HepG2 (cell line): Measurements from ENCODE around the gene CDR2L. TPM values are rescaled to one million over a fixed set of nuclear protein-coding genes. Genes with fewer than 3 reads are reported as not detected.

ENCODE experiments used
- ATF4 ChIP-seq, 2 experiments: fragments of 450-650 bp in 1 of 2; sonication (generic) in 1 of 2; formaldehyde crosslinking; IDR thresholded peaks; 2 replicates each; pipeline versions ENCODE4 v1.5.0 to v1.8.0; 2020 to 2022; ENCODE audit warnings: mild to moderate bottlenecking in 1 of 2, missing genetic modification reagents in 1 of 2
- ATM ChIP-seq: fragments of 450-650 bp; IDR thresholded peaks from 2 replicates; pipeline ENCODE4 v1.7.1; 2017; ENCODE audit warnings: mild to moderate bottlenecking, borderline replicate concordance
- E2F5 ChIP-seq: sonication (generic); formaldehyde crosslinking; conservative IDR thresholded peaks from 2 replicates; pipeline ENCODE4 v1.4.0; 2020; ENCODE audit warnings: missing genetic modification reagents
- ELF3 ChIP-seq: IDR thresholded peaks from 2 replicates; pipeline ENCODE4 v1.6.1; 2016; ENCODE audit warnings: missing genetic modification reagents, missing compliant biosample characterization
- ESRRA ChIP-seq: sonication (generic); formaldehyde crosslinking; IDR thresholded peaks from 2 replicates; pipeline ENCODE4 v1.5.1; 2020; ENCODE audit warnings: mild to moderate bottlenecking, low read depth, missing genetic modification reagents
- FOXK2 ChIP-seq: fragments of 450-650 bp; IDR thresholded peaks from 2 replicates; pipeline ENCODE4 v1.6.1; 2016
- IKZF1 ChIP-seq: fragments of 450-650 bp; IDR thresholded peaks from 2 replicates; pipeline ENCODE4 v1.7.1; 2016
- KDM6A ChIP-seq: IDR thresholded peaks from 2 replicates; pipeline ENCODE4 v1.6.1; 2016; ENCODE audit warnings: low read depth
- KLF9 ChIP-seq: IDR thresholded peaks from 2 replicates; pipeline ENCODE4 v1.6.1; 2016; ENCODE audit warnings: low read depth
- RCOR2 ChIP-seq: IDR thresholded peaks from 2 replicates; pipeline ENCODE4 v1.6.1; 2016; ENCODE audit warnings: missing biosample characterization, missing genetic modification reagents
- RORA ChIP-seq: sonication (generic); formaldehyde crosslinking; IDR thresholded peaks from 2 replicates; pipeline ENCODE4 v1.5.0; 2020; ENCODE audit warnings: mild to moderate bottlenecking, missing genetic modification reagents, moderate library complexity
- SUZ12 ChIP-seq: fragments of 150-350 bp; IDR thresholded peaks from 2 replicates; pipeline ENCODE4 v1.6.1; 2014; ENCODE audit warnings: low read depth, low read length
- ZBTB21 ChIP-seq: sonication (generic); formaldehyde crosslinking; IDR thresholded peaks from 2 replicates; pipeline ENCODE4 v1.4.0; 2020; ENCODE audit warnings: missing genetic modification reagents
- ZBTB38 ChIP-seq: sonication (generic); formaldehyde crosslinking; IDR thresholded peaks from 2 replicates; pipeline ENCODE4 v1.5.1; 2020; ENCODE audit warnings: mild to moderate bottlenecking, missing genetic modification reagents
- ZFP90 ChIP-seq: sonication (generic); formaldehyde crosslinking; IDR thresholded peaks from 2 replicates; pipeline ENCODE4 v1.8.0; 2022; ENCODE audit warnings: missing genetic modification reagents, mild to moderate bottlenecking, inconsistent platforms, borderline replicate concordance
- ZNF138 ChIP-seq: sonication (generic); formaldehyde crosslinking; IDR thresholded peaks from 2 replicates; pipeline ENCODE4 v1.5.0; 2020; ENCODE audit warnings: mild to moderate bottlenecking, low read depth, missing genetic modification reagents
- ZNF264 ChIP-seq: sonication (generic); formaldehyde crosslinking; IDR thresholded peaks from 2 replicates; pipeline ENCODE4 v1.4.0; 2020; ENCODE audit warnings: missing genetic modification reagents
- ZNF564 ChIP-seq: sonication (generic); formaldehyde crosslinking; IDR thresholded peaks from 2 replicates; pipeline ENCODE4 v1.8.1; 2023; ENCODE audit warnings: mild to moderate bottlenecking, missing genetic modification reagents
- ZNF597 ChIP-seq: sonication (generic); formaldehyde crosslinking; IDR thresholded peaks from 2 replicates; pipeline ENCODE4 v1.5.0; 2020; ENCODE audit warnings: missing genetic modification reagents
- ZNF709 ChIP-seq: sonication (generic); formaldehyde crosslinking; IDR thresholded peaks from 2 replicates; pipeline ENCODE4 v1.5.0; 2020; ENCODE audit warnings: mild to moderate bottlenecking, missing genetic modification reagents
- ZNF800 ChIP-seq: sonication (generic); formaldehyde crosslinking; IDR thresholded peaks from 2 replicates; pipeline ENCODE4 v1.4.0; 2020; ENCODE audit warnings: missing genetic modification reagents
- polyA plus RNA-seq, 8 experiments: library from polyadenylated mRNA; depleted of rRNA in 3 of 8; stranded (reverse) in 7 of 8; unstranded in 1 of 8; fragments of >200 nt; fragmentation: Illumina TruSeq in 4 of 8; extraction: Trizol in 4 of 8; gene quantifications; 2 replicates each; pipeline versions ENCODE4 v1.2.1 to v1.2.3, GENCODE V29; 2011 to 2016; ENCODE audit warnings: low read depth in 4 of 8, missing spikeins in 1 of 8, mixed read lengths in 1 of 8; ENCODE audit not compliant: insufficient read depth in 1 of 8
- total RNA-seq, 5 experiments: library from RNA; depleted of rRNA; stranded (reverse); fragments of >200 nt; fragmentation: Illumina TruSeq; extraction: Trizol; gene quantifications; 2 replicates each; pipeline ENCODE4 v1.2.3, GENCODE V29; 2016; ENCODE audit warnings: low read depth in 1 of 5
- TF ChIP-seq, protein P1 (sequence below): sonication (generic); formaldehyde crosslinking; IDR thresholded peaks from 2 replicates; pipeline ENCODE4 v1.4.0; 2020; ENCODE audit warnings: missing genetic modification reagents
- TF ChIP-seq, protein P2 (sequence below): fragments of 450-650 bp; IDR thresholded peaks from 2 replicates; pipeline ENCODE4 v1.6.1; 2017; ENCODE audit warnings: mild to moderate bottlenecking

Gene CDR2L
- total and polyA plus RNA-seq, 2 of the 13 experiments (the other 11 are each of a cell fraction or from before 2014, with no cell fraction given), result 1.9 to 2.1 TPM

DNA sequence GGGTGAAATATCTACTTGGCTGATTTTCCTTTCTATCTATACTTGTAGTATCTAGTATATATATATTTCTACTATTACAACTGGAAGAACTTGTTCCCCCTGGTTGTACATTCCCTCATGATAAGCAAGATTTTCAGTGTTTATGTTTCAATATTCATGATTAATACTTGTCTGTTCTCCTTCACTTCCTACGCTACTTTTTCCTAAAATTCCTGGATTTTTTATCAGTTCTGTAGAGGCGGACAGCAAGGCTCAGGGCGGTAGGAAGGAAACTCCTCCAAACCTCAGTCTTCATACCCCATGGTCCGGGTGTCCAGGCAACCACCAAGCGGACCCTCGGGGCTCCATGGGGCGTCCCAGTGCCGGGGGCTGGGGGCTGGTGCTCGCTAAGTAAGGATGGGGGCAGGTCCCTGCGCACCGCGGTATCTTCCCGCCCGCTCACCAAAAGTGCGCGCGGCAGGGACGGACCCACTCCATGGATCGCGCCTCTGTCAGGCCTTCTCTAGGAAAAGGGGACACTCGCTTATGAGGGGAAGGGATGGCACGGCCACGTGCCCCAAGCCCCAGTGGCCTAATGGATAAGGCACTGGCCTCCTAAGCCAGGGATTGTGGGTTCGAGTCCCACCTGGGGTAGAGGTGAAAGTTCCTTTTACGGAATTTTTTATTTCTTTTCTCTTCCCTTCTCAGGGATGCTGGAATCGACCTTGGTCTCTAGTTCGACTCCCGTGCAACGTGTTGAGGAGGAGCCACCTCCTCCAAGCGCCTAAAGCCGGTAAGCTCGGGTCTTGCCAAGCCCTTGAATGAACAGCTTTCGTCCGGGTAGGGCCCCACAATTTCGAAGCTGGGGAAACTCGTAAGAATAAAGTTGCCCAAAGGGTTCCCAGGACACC, 46.2 kb downstream of the CDR2L start (continued):
- TF ChIP-seq ZNF800 (peak; percentile 94), ELF3 (CRISPR knock-in tag) (peak; percentile 81), ZNF597 (CRISPR knock-in tag) (0 out of 2 replicates have a peak, but pooled peaks have one; percentile 50), ZNF709 (no peak), ATF4 (CRISPR knock-in tag; IDR thresholded peaks at IDR 0.05) (0 out of 4 replicates have a peak, but pooled peaks of 1 of the 2 experiments have one; percentile 18), FOXK2 (no peak), ZNF564 (no peak), IKZF1 (no peak), ATM (no peak), KDM6A (CRISPR knock-in tag) (no peak), RORA (CRISPR knock-in tag) (no peak), KLF9 (CRISPR knock-in tag) (peak; percentile 96), ZNF264 (CRISPR knock-in tag) (peak; percentile 79; the same call in 1 of the 2 replicates), E2F5 (peak; percentile 31; the same call in 1 of the 2 replicates), ZNF138 (peak; percentile 93), ZBTB21 (no peak), RCOR2 (CRISPR knock-in tag) (peak; percentile 89), SUZ12 (no peak), ESRRA (0 out of 2 replicates have a peak, but pooled peaks have one; percentile 17), ZFP90 (CRISPR knock-in tag) (0 out of 2 replicates have a peak, but pooled peaks have one; percentile 7), ZBTB38 (CRISPR knock-in tag) (peak; percentile 73; the same call in 1 of the 2 replicates)
- TF ChIP-seq, protein P1, sequence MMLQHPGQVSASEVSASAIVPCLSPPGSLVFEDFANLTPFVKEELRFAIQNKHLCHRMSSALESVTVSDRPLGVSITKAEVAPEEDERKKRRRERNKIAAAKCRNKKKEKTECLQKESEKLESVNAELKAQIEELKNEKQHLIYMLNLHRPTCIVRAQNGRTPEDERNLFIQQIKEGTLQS, result peak; percentile 40; the same call in 1 of the 2 replicates
- TF ChIP-seq, protein P2, sequence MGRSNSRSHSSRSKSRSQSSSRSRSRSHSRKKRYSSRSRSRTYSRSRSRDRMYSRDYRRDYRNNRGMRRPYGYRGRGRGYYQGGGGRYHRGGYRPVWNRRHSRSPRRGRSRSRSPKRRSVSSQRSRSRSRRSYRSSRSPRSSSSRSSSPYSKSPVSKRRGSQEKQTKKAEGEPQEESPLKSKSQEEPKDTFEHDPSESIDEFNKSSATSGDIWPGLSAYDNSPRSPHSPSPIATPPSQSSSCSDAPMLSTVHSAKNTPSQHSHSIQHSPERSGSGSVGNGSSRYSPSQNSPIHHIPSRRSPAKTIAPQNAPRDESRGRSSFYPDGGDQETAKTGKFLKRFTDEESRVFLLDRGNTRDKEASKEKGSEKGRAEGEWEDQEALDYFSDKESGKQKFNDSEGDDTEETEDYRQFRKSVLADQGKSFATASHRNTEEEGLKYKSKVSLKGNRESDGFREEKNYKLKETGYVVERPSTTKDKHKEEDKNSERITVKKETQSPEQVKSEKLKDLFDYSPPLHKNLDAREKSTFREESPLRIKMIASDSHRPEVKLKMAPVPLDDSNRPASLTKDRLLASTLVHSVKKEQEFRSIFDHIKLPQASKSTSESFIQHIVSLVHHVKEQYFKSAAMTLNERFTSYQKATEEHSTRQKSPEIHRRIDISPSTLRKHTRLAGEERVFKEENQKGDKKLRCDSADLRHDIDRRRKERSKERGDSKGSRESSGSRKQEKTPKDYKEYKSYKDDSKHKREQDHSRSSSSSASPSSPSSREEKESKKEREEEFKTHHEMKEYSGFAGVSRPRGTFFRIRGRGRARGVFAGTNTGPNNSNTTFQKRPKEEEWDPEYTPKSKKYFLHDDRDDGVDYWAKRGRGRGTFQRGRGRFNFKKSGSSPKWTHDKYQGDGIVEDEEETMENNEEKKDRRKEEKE, result no peak
